HEK293 (cell line): ENCODE data around the gene MYO1D.

Experiments
- CTCF ChIA-PET: fragments of 350-600 bp; formaldehyde crosslinking; extraction: SDS; loops from one replicate; lab custom pipeline; 2021; ENCODE audit warnings: antibody characterized with exemption; lab: Yijun Ruan, JAX
- POLR2A ChIA-PET: fragments of 300-600 bp; formaldehyde crosslinking; extraction: SDS; loops from one replicate; lab custom pipeline; 2020; ENCODE audit warnings: antibody characterized with exemption, inconsistent platforms; lab: Yijun Ruan, JAX
- H3K27ac ChIP-seq: fragments of 200-500 bp; sonication (Bioruptor generic); 2 replicates; pipeline ENCODE4 v1.5.1; 2014; ENCODE audit warnings: low read depth, low read length, control low read depth, inconsistent platforms; ENCODE audit errors: extremely low read depth
- H3K36me3 ChIP-seq, 2 experiments: fragments of 200-500 bp in 1 of 2; sonication (Bioruptor generic) in 1 of 2; 1 replicate in 1 of 2; 2 replicates in 1 of 2; pipeline ENCODE4 v1.5.1; 2014 to 2017; ENCODE audit warnings: inconsistent platforms in 2 of 2, low read length in 2 of 2; ENCODE audit not compliant: control insufficient read depth in 2 of 2, insufficient read depth in 1 of 2
- H3K4me1 ChIP-seq: fragments of 200-500 bp; sonication (Bioruptor generic); 2 replicates; pipeline ENCODE4 v1.5.1; 2014; ENCODE audit warnings: mild to moderate bottlenecking, low read length, inconsistent platforms; ENCODE audit not compliant: control insufficient read depth, insufficient read depth
- H3K4me3 ChIP-seq: 2 replicates; pipeline ENCODE4 v1.5.1; 2011; ENCODE audit warnings: low read depth, mild to moderate bottlenecking, control low read depth, low read length, moderate library complexity
- H3K9me3 ChIP-seq: fragments of 200-500 bp; sonication (Bioruptor generic); 2 replicates; pipeline ENCODE4 v1.5.1; 2014; ENCODE audit warnings: low read depth, low read length, inconsistent platforms; ENCODE audit not compliant: control insufficient read depth, insufficient read depth
- EGR2 ChIP-seq: fragments of 450-650 bp; formaldehyde crosslinking; IDR thresholded peaks from 2 replicates; pipeline ENCODE4 v1.5.1; 2016; ENCODE audit warnings: low read depth, missing biosample characterization, missing genetic modification characterization
- GLIS2 ChIP-seq: fragments of 450-650 bp; formaldehyde crosslinking; IDR thresholded peaks from 2 replicates; pipeline ENCODE4 v1.5.1; 2016; ENCODE audit warnings: missing biosample characterization, missing genetic modification characterization
- HOXC10 ChIP-seq: sonication (generic); formaldehyde crosslinking; IDR thresholded peaks from 2 replicates; pipeline ENCODE4 v1.8.1; 2023; ENCODE audit warnings: mild to moderate bottlenecking, missing genetic modification reagents
- KLF16 ChIP-seq: fragments of 450-650 bp; formaldehyde crosslinking; IDR thresholded peaks from 2 replicates; pipeline ENCODE4 v1.5.1; 2017; ENCODE audit warnings: missing biosample characterization, missing genetic modification characterization
- ZBTB1 ChIP-seq: fragments of 450-650 bp; formaldehyde crosslinking; IDR thresholded peaks from 2 replicates; pipeline ENCODE4 v1.5.1; 2016; ENCODE audit warnings: missing biosample characterization, missing genetic modification characterization
- ZBTB20 ChIP-seq: fragments of 450-650 bp; formaldehyde crosslinking; IDR thresholded peaks from 2 replicates; pipeline ENCODE4 v1.5.1; 2016; ENCODE audit warnings: missing biosample characterization, missing genetic modification characterization
- ZBTB21 ChIP-seq: fragments of 450-650 bp; formaldehyde crosslinking; IDR thresholded peaks from 2 replicates; pipeline ENCODE4 v1.5.1; 2017; ENCODE audit warnings: missing biosample characterization, missing genetic modification characterization
- ZFP3 ChIP-seq: fragments of 450-650 bp; formaldehyde crosslinking; IDR thresholded peaks from 2 replicates; pipeline ENCODE4 v1.5.1; 2016; ENCODE audit warnings: low read depth, missing biosample characterization, missing genetic modification characterization
- ZNF211 ChIP-seq: fragments of 450-650 bp; formaldehyde crosslinking; IDR thresholded peaks from 2 replicates; pipeline ENCODE4 v1.5.1; 2016; ENCODE audit warnings: low read depth, missing biosample characterization, missing genetic modification characterization
- ZNF214 ChIP-seq: fragments of 450-650 bp; formaldehyde crosslinking; IDR thresholded peaks from 2 replicates; pipeline ENCODE4 v1.5.1; 2017; ENCODE audit warnings: missing biosample characterization, mild to moderate bottlenecking, missing genetic modification characterization, borderline replicate concordance
- ZNF585B ChIP-seq: fragments of 450-650 bp; formaldehyde crosslinking; IDR thresholded peaks from 2 replicates; pipeline ENCODE4 v1.5.1; 2016; ENCODE audit warnings: missing biosample characterization, missing genetic modification characterization
- ZNF629 ChIP-seq: fragments of 450-650 bp; formaldehyde crosslinking; IDR thresholded peaks from 2 replicates; pipeline ENCODE4 v1.5.1; 2017; ENCODE audit warnings: missing biosample characterization, missing genetic modification characterization
- ZNF654 ChIP-seq: fragments of 450-650 bp; formaldehyde crosslinking; IDR thresholded peaks from 2 replicates; pipeline ENCODE4 v1.5.1; 2016; ENCODE audit warnings: low read depth, missing biosample characterization, missing genetic modification characterization
- ZNF670 ChIP-seq: fragments of 450-650 bp; formaldehyde crosslinking; IDR thresholded peaks from 2 replicates; pipeline ENCODE4 v1.5.1; 2016; ENCODE audit warnings: missing biosample characterization, missing genetic modification characterization, low read depth
- ZNF701 ChIP-seq: fragments of 450-650 bp; formaldehyde crosslinking; IDR thresholded peaks from 2 replicates; pipeline ENCODE4 v1.5.1; 2016; ENCODE audit warnings: missing biosample characterization, missing genetic modification characterization
- TF ChIP-seq, protein P1 (sequence below): fragments of 450-650 bp; formaldehyde crosslinking; conservative IDR thresholded peaks from 2 replicates; pipeline ENCODE4 v1.5.1; 2016; ENCODE audit warnings: low read depth, missing biosample characterization, missing genetic modification characterization
- TF ChIP-seq, protein P2 (sequence below): fragments of 450-650 bp; formaldehyde crosslinking; optimal IDR thresholded peaks from 2 replicates; pipeline ENCODE3; 2016; ENCODE audit warnings: missing biosample characterization, mild to moderate bottlenecking, missing genetic modification characterization
- TF ChIP-seq, protein P3 (sequence below): fragments of 450-650 bp; formaldehyde crosslinking; conservative IDR thresholded peaks from 2 replicates; pipeline ENCODE4 v1.5.1; 2016; ENCODE audit warnings: low read depth, missing biosample characterization, missing genetic modification characterization
- TF ChIP-seq, protein P4 (sequence below): fragments of 450-650 bp; formaldehyde crosslinking; IDR thresholded peaks from 2 replicates; pipeline ENCODE4 v1.5.1; 2017; ENCODE audit warnings: missing biosample characterization, missing genetic modification characterization

Gene MYO1D

DNA sequence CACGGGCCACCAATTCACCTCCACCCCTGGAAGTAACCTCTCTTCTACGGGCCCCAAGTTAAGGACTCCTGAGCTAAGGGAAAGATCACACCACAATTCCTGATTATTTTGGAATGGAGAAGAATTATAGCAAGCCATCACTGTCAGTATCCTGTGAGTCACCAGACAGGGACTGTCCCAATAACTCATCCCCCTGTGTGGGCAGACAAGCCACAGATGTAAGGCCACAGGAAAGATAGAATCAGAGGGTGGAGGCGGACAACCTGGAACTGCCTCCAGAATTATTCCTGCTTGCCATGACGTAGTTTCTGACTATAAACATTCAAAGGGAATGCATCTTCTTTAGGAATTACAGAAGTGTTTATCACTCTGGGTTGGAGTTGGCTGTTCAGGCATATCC lies 5.8 kb upstream of the MYO1D start:
- H3K4me1 ChIP-seq: peaks cover 2% of the 10 kb centered on the region; the same call in 1 of the 2 replicates
- POLR2A ChIA-PET: no interaction called here
- CTCF ChIA-PET: interaction anchor here (1.1 to 3.1 kb wide), 5 partner anchors 21 to 420 kb away, joined by 3 to 19 read pairs (median 6); no protein-coding TSS in a partner anchor
- H3K27ac ChIP-seq: no peak overlapping the region
- H3K4me3 ChIP-seq: no peak overlapping the region
- TF ChIP-seq KLF16 (tag by site-specific recombination) (no peak), ZNF701 (tag by site-specific recombination) (no peak), ZNF654 (tag by site-specific recombination) (no peak), ZNF585B (no peak), ZNF670 (no peak), EGR2 (tag by site-specific recombination) (0 out of 2 replicates have a peak, but pooled peaks have one; percentile 28), ZFP3 (tag by site-specific recombination) (no peak)
- TF ChIP-seq, all 188 proteins: peak for 1
- Histone ChIP-seq H3K36me3 (no peaks in the 10 kb centered on the region), H3K9me3 (no peaks in the 10 kb centered on the region)

DNA sequence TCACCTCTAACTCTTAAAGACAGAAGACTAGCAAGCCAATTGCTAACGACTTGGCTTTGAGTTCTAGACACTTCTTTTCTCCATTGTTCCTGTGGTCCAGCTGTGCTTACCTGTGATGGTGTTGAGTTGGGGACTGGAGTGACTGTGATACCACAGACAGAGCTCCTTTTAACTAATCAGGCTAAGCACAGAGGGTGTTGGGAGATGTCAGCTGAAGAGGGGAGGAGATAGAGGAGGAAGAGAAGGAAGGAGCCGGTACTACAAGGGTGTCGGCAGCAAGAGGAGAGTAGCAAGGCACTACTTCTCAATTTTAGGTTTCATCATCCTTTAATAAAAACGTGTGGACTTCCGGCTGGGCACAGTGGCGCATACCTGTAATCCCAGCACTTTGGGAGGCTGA lies 5.1 kb upstream of the MYO1D start:
- no peaks in the 10 kb centered on the region for H3K9me3 ChIP-seq
- H3K4me1 ChIP-seq: peaks cover 2% of the 10 kb centered on the region; the same call in 1 of the 2 replicates
- H3K27ac ChIP-seq: no peak overlapping the region
- CTCF ChIA-PET: interaction anchor here (0.6 to 3.0 kb wide), 3 partner anchors 47 to 220 kb away, joined by 4 to 19 read pairs (median 6); no protein-coding TSS in a partner anchor
- TF ChIP-seq ZBTB20 (tag by site-specific recombination) (no peak), ZNF214 (no peak)
- TF ChIP-seq, all 188 proteins: peak for 0
- Histone ChIP-seq H3K4me3 (no peak overlapping the region), H3K36me3 (no peaks in the 10 kb centered on the region)
- POLR2A ChIA-PET: interaction anchor here (0.6 kb wide), 1 partner anchor 25 kb away, joined by 6 read pairs; no protein-coding TSS in a partner anchor

DNA sequence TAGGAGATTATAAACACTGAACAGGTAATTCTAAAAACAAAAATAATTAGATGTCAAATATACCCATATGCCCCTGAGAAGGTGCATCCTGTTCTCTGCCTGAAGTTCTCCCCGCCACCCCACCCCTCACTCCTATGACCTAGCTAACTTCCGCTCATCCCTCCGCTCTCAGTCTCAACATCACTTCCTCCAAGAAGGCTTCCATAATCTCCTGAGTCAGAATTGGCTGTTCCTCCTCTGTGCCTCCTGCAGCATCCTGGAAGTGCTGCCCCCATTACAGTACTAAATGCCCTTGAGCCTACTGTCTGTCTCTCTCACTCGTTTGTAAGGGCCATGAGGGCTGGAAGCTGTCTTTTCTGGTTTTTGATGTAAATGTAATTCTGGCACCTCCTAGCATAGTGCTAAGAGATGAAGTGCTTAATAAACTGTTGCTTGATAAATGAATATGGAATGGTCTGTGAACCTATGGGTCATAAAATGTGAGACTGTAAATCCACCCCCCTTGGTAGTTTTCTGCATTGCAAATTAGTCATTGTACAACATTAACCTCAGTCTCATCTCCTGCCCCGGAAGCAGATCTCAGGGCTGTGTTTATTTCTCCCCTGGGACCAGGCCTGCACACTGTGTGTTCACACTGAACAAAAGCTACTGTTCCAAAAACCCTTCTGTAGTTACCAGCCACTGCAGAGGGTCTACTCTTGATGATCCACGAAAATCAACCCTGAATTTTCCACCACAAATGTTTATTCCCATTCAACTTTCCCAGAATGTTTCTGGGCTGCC lies 3.9 kb upstream of the MYO1D start:
- H3K9me3 ChIP-seq: no peaks in the 10 kb centered on the region
- H3K36me3 ChIP-seq: no peaks in the 10 kb centered on the region
- POLR2A ChIA-PET: interaction anchor here (0.7 kb wide), 1 partner anchor 413 kb away, joined by 8 read pairs; no protein-coding TSS in a partner anchor
- H3K4me1 ChIP-seq: peaks cover 3% of the 10 kb centered on the region
- no peak overlapping the region for H3K27ac ChIP-seq
- CTCF ChIA-PET: interaction anchor here (0.8 to 3.0 kb wide), 2 partner anchors 99 to 222 kb away, joined by 7 to 19 read pairs; no protein-coding TSS in a partner anchor
- H3K4me3 ChIP-seq: no peak overlapping the region
- TF ChIP-seq HOXC10 (no peak), ZBTB1 (no peak), ZNF629 (tag by site-specific recombination) (no peak), ZBTB21 (no peak), ZNF211 (tag by site-specific recombination) (no peak), GLIS2 (tag by site-specific recombination) (no peak)
- TF ChIP-seq, protein P1, sequence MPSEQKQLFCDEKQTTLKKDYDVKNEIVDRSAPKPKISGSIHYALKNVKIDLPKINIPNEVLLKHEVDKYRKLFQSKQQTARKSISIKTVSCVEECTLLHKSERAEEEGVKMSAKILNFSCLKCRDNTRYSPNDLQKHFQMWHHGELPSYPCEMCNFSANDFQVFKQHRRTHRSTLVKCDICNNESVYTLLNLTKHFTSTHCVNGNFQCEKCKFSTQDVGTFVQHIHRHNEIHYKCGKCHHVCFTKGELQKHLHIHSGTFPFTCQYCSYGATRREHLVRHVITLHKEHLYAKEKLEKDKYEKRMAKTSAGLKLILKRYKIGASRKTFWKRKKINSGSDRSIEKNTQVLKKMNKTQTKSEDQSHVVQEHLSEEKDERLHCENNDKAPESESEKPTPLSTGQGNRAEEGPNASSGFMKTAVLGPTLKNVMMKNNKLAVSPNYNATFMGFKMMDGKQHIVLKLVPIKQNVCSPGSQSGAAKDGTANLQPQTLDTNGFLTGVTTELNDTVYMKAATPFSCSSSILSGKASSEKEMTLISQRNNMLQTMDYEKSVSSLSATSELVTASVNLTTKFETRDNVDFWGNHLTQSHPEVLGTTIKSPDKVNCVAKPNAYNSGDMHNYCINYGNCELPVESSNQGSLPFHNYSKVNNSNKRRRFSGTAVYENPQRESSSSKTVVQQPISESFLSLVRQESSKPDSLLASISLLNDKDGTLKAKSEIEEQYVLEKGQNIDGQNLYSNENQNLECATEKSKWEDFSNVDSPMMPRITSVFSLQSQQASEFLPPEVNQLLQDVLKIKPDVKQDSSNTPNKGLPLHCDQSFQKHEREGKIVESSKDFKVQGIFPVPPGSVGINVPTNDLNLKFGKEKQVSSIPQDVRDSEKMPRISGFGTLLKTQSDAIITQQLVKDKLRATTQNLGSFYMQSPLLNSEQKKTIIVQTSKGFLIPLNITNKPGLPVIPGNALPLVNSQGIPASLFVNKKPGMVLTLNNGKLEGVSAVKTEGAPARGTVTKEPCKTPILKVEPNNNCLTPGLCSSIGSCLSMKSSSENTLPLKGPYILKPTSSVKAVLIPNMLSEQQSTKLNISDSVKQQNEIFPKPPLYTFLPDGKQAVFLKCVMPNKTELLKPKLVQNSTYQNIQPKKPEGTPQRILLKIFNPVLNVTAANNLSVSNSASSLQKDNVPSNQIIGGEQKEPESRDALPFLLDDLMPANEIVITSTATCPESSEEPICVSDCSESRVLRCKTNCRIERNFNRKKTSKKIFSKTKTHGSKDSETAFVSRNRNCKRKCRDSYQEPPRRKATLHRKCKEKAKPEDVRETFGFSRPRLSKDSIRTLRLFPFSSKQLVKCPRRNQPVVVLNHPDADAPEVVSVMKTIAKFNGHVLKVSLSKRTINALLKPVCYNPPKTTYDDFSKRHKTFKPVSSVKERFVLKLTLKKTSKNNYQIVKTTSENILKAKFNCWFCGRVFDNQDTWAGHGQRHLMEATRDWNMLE (tag by site-specific recombination): peak; percentile 36; the same call in 1 of the 2 replicates
- TF ChIP-seq, protein P2, sequence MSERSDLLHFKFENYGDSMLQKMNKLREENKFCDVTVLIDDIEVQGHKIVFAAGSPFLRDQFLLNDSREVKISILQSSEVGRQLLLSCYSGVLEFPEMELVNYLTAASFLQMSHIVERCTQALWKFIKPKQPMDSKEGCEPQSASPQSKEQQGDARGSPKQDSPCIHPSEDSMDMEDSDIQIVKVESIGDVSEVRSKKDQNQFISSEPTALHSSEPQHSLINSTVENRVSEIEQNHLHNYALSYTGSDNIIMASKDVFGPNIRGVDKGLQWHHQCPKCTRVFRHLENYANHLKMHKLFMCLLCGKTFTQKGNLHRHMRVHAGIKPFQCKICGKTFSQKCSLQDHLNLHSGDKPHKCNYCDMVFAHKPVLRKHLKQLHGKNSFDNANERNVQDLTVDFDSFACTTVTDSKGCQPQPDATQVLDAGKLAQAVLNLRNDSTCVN (tag by site-specific recombination): no peak
- TF ChIP-seq, protein P3, sequence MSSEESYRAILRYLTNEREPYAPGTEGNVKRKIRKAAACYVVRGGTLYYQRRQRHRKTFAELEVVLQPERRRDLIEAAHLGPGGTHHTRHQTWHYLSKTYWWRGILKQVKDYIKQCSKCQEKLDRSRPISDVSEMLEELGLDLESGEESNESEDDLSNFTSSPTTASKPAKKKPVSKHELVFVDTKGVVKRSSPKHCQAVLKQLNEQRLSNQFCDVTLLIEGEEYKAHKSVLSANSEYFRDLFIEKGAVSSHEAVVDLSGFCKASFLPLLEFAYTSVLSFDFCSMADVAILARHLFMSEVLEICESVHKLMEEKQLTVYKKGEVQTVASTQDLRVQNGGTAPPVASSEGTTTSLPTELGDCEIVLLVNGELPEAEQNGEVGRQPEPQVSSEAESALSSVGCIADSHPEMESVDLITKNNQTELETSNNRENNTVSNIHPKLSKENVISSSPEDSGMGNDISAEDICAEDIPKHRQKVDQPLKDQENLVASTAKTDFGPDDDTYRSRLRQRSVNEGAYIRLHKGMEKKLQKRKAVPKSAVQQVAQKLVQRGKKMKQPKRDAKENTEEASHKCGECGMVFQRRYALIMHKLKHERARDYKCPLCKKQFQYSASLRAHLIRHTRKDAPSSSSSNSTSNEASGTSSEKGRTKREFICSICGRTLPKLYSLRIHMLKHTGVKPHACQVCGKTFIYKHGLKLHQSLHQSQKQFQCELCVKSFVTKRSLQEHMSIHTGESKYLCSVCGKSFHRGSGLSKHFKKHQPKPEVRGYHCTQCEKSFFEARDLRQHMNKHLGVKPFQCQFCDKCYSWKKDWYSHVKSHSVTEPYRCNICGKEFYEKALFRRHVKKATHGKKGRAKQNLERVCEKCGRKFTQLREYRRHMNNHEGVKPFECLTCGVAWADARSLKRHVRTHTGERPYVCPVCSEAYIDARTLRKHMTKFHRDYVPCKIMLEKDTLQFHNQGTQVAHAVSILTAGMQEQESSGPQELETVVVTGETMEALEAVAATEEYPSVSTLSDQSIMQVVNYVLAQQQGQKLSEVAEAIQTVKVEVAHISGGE (tag by site-specific recombination): 0 out of 2 replicates have a peak, but pooled peaks have one; percentile 15
- TF ChIP-seq, protein P4, sequence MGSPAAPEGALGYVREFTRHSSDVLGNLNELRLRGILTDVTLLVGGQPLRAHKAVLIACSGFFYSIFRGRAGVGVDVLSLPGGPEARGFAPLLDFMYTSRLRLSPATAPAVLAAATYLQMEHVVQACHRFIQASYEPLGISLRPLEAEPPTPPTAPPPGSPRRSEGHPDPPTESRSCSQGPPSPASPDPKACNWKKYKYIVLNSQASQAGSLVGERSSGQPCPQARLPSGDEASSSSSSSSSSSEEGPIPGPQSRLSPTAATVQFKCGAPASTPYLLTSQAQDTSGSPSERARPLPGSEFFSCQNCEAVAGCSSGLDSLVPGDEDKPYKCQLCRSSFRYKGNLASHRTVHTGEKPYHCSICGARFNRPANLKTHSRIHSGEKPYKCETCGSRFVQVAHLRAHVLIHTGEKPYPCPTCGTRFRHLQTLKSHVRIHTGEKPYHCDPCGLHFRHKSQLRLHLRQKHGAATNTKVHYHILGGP (tag by site-specific recombination): no peak
